ENCODE results near the gene ZNF580. TPM values are rescaled to one million over a fixed set of nuclear protein-coding genes. Genes with fewer than 3 reads are reported as not detected.
A peak's percentile ranks its signal among the peaks of the same experiment; 100 is the strongest.

ZNF580 gene
- total and polyA plus RNA-seq, 9 of the 15 experiments (the other 6 are each of a cell fraction or from before 2014, with no cell fraction given): 2.3 to 47.4 (median 6.0) TPM

GRCh38 chr19:55605637-55606470 lies 34.9 kb upstream of the ZNF580 start, which contains the start of gene ZNF865 (continued):
- TF ChIP-seq FOXK2 (conservative IDR thresholded peaks at IDR 0.05 in 1 of 2, IDR thresholded peaks at IDR 0.05 in 1 of 2; ENCODE audit: low read depth in 2 of 2) (0 out of 4 replicates have a peak, but pooled peaks of 1 of the 2 experiments have one; percentile 8), ZBTB12 (CRISPR knock-in tag; IDR thresholded peaks at IDR 0.05) (no peak), ETV6 (IDR thresholded peaks at IDR 0.05; ENCODE audit: borderline replicate concordance in 1 of 2, low read depth in 2 of 2, low read length in 1 of 2) (0 out of 4 replicates have a peak, but pooled peaks of 1 of the 2 experiments have one; percentile 19), ETV6 (CRISPR knock-in tag; IDR thresholded peaks at IDR 0.05; ENCODE audit: borderline replicate concordance) (no peak), RBFOX2 (IDR thresholded peaks at IDR 0.05; ENCODE audit: low read depth, low read length) (0 out of 2 replicates have a peak, but pooled peaks have one; percentile 2), SMAD3 (CRISPR knock-in tag; conservative IDR thresholded peaks at IDR 0.05) (no peak), CBX1 (IDR thresholded peaks at IDR 0.05; ENCODE audit: low read depth) (no peak), RAD51 (IDR thresholded peaks at IDR 0.05; ENCODE audit: borderline replicate concordance, low read depth) (no peak), GABPB1 (CRISPR knock-in tag; IDR thresholded peaks at IDR 0.05) (no peak), KHSRP (IDR thresholded peaks at IDR 0.05) (no peak), ZNF639 (CRISPR knock-in tag; conservative IDR thresholded peaks at IDR 0.05 in 1 of 2, IDR thresholded peaks at IDR 0.05 in 1 of 2) (0 out of 4 replicates have a peak, but pooled peaks of 1 of the 2 experiments have one; percentile 56), MEF2A (IDR thresholded peaks at IDR 0.05; ENCODE audit: control insufficient read depth, low read depth, low read length) (no peak), ELF2 (CRISPR knock-in tag; IDR thresholded peaks at IDR 0.05) (no peak; the same call in 1 of the 2 replicates), SMARCE1 (IDR thresholded peaks at IDR 0.05) (0 out of 2 replicates have a peak, but pooled peaks have one; percentile 35), CBFB (CRISPR knock-in tag; IDR thresholded peaks at IDR 0.05) (no peak), POLR3G (IDR thresholded peaks at IDR 0.05; ENCODE audit: extremely low read depth, insufficient read length, insufficient replicate concordance) (no peak), SRSF9 (IDR thresholded peaks at IDR 0.05; ENCODE audit: borderline replicate concordance, low read depth, low read length) (no peak), NCOA2 (IDR thresholded peaks at IDR 0.05; ENCODE audit: partially characterized antibody in 2 of 2) (no peak), SETDB1 (IDR thresholded peaks at IDR 0.05; ENCODE audit: low read length) (no peak), EP400 (IDR thresholded peaks at IDR 0.05) (peak; percentile 27; the same call in 1 of the 2 replicates), SMC3 (conservative IDR thresholded peaks at IDR 0.05; ENCODE audit: insufficient read depth, low read depth, low read length) (peak; percentile 52)
- TF ChIP-seq, protein P1, sequence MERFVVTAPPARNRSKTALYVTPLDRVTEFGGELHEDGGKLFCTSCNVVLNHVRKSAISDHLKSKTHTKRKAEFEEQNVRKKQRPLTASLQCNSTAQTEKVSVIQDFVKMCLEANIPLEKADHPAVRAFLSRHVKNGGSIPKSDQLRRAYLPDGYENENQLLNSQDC (CRISPR knock-in tag; IDR thresholded peaks at IDR 0.05): no peak
- TF ChIP-seq, protein P2, sequence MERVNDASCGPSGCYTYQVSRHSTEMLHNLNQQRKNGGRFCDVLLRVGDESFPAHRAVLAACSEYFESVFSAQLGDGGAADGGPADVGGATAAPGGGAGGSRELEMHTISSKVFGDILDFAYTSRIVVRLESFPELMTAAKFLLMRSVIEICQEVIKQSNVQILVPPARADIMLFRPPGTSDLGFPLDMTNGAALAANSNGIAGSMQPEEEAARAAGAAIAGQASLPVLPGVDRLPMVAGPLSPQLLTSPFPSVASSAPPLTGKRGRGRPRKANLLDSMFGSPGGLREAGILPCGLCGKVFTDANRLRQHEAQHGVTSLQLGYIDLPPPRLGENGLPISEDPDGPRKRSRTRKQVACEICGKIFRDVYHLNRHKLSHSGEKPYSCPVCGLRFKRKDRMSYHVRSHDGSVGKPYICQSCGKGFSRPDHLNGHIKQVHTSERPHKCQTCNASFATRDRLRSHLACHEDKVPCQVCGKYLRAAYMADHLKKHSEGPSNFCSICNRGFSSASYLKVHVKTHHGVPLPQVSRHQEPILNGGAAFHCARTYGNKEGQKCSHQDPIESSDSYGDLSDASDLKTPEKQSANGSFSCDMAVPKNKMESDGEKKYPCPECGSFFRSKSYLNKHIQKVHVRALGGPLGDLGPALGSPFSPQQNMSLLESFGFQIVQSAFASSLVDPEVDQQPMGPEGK (CRISPR knock-in tag; IDR thresholded peaks at IDR 0.05; ENCODE audit: borderline replicate concordance): no peak
